ENCODE data around the gene CALB2.

DNA sequence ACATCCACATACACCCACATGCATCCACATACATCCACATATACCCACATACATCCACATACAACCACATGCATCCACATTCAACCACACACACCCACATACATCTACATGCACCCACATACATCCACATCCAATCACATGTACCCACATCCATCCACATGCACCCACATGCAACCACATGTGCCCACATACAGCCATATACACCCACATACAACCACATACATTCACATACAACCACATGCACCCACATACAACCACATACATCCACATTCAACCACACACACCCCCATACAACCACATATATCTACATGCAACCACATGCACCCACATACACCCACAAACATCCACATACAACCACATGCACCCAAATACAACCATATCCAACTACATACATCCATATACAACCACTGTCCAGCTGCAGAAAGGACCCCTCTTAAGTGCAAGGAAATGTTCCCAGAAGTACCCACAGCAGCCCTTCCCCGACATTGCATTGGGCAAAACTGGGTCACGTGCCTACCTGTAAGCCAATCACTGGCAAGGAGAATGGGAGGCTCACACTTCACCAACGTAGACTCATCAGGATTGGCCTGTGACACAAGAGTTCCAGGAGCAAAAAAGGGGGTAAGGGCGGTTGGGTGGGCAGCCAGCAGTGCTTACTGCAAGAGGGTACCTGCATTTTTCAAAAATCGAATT is 18.1 kb downstream of the CALB2 start:
- TF ChIP-seq, protein P1, sequence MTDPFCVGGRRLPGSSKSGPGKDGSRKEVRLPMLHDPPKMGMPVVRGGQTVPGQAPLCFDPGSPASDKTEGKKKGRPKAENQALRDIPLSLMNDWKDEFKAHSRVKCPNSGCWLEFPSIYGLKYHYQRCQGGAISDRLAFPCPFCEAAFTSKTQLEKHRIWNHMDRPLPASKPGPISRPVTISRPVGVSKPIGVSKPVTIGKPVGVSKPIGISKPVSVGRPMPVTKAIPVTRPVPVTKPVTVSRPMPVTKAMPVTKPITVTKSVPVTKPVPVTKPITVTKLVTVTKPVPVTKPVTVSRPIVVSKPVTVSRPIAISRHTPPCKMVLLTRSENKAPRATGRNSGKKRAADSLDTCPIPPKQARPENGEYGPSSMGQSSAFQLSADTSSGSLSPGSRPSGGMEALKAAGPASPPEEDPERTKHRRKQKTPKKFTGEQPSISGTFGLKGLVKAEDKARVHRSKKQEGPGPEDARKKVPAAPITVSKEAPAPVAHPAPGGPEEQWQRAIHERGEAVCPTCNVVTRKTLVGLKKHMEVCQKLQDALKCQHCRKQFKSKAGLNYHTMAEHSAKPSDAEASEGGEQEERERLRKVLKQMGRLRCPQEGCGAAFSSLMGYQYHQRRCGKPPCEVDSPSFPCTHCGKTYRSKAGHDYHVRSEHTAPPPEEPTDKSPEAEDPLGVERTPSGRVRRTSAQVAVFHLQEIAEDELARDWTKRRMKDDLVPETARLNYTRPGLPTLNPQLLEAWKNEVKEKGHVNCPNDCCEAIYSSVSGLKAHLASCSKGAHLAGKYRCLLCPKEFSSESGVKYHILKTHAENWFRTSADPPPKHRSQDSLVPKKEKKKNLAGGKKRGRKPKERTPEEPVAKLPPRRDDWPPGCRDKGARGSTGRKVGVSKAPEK (CRISPR knock-in tag; IDR thresholded peaks at IDR 0.05; ENCODE audit: borderline replicate concordance), result no peak
- TF ChIP-seq EZH2 (conservative IDR thresholded peaks at IDR 0.05; ENCODE audit: low read depth, low read length) (no peak), ZNF484 (CRISPR knock-in tag; IDR thresholded peaks at IDR 0.05; ENCODE audit: borderline replicate concordance, low read depth) (no peak), NR3C1 (CRISPR knock-in tag; IDR thresholded peaks at IDR 0.05) (no peak), SP1 (IDR thresholded peaks at IDR 0.05) (no peak), SP1 (CRISPR knock-in tag; IDR thresholded peaks at IDR 0.05) (no peak)
- TF ChIP-seq, protein P2, sequence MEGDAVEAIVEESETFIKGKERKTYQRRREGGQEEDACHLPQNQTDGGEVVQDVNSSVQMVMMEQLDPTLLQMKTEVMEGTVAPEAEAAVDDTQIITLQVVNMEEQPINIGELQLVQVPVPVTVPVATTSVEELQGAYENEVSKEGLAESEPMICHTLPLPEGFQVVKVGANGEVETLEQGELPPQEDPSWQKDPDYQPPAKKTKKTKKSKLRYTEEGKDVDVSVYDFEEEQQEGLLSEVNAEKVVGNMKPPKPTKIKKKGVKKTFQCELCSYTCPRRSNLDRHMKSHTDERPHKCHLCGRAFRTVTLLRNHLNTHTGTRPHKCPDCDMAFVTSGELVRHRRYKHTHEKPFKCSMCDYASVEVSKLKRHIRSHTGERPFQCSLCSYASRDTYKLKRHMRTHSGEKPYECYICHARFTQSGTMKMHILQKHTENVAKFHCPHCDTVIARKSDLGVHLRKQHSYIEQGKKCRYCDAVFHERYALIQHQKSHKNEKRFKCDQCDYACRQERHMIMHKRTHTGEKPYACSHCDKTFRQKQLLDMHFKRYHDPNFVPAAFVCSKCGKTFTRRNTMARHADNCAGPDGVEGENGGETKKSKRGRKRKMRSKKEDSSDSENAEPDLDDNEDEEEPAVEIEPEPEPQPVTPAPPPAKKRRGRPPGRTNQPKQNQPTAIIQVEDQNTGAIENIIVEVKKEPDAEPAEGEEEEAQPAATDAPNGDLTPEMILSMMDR (CRISPR knock-in tag; IDR thresholded peaks at IDR 0.05), result no peak
- TF ChIP-seq, protein P3, sequence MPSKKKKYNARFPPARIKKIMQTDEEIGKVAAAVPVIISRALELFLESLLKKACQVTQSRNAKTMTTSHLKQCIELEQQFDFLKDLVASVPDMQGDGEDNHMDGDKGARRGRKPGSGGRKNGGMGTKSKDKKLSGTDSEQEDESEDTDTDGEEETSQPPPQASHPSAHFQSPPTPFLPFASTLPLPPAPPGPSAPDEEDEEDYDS (CRISPR knock-in tag; IDR thresholded peaks at IDR 0.05), result no peak
